GM19023 (cell line): ENCODE results near the gene NFIX.
"Not testable (repeated sequence)": the region's sequence is repeated elsewhere in the genome, so short reads cannot be mapped to it uniquely, and the experiment has no call there.

Experiments used
- ATAC-seq: cut with Tn5 transposase; IDR thresholded peaks from one replicate; pipeline ENCODE4 v1.9.1; 2021; ENCODE audit warnings: mild to moderate bottlenecking, moderate library complexity; ENCODE audit not compliant: unreplicated experiment

NFIX gene

DNA sequence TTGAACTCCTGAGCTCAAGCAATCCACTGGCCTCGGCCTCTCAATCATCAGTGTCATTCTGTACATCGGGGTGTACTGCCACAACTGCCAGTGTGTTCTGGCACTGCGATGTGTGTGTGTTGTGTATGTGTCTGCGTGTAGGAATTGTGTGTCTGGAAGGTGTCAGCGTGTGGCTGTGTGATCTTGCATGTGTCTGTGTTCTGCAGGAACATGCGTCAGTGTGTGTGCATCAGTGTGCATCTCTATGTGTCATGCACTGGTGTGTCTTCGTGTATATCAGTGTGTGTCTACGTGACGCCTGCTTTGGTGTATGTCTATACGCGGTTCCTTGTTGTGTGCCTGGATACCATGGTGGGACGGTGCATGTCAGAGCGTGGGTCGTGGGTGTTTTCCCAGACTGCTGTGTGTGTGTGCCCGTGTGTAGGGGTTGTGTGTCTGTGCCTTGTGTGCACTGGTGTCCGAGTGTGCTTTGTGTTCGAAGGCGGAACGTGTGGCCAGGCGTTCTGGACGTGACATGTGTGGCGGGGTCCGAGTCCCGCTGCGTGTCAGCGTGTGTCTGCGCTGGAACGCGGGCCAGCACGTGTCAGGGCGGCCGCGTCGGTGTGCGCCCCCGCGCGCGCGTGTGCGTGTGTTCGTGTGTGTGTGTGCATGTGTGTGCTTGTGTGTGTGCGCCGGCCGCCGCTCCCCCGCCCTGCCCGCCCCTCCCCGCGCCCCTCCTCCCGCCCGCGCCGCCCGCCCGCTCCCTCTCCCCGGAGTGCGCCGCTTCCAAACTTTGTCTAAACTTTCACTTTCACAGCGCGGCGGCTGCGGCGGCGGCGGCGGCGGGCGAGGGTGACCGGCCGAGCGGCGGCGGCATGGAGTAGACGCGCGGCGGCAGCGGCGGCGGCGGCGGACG lies at the start of gene NFIX:
NFIX (plus strand) TSS at position 775 of the 895 bp plus-strand sequence. CDS start 363 bp downstream, outside the sequence.
- ATAC-seq: no peak

DNA sequence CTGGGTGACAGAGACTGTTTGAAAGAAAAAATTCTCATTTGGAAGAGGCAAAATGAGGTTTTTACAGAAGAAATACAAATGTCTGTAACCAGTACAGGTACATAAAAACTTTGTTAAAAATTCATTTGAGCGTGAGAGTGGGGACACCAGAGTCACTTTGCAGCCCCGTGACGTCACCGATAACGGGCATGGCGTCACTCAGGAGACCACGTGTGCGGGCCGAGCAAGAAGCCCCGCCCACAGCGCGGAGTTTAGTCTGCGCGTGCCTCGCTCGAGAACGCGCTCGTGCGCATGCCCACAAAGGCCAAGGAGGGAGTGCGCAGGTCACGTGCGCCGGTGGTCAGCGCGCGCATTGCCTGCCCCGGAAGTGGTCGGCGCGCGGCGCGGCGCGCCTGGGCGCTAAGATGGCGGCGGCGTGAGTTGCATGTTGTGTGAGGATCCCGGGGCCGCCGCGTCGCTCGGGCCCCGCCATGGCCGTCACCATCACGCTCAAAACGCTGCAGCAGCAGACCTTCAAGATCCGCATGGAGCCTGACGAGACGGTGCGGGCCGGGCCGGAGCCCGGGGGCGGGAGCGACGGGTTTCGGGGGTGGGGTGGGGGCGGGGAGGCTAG lies 49.7 kb upstream of the NFIX start, which contains the start of gene RAD23A:
RAD23A (plus strand) TSS at position 384 of the 613 bp plus-strand sequence; CDS start at position 471, 87 bp downstream.
- peak; percentile 76 for ATAC-seq

DNA sequence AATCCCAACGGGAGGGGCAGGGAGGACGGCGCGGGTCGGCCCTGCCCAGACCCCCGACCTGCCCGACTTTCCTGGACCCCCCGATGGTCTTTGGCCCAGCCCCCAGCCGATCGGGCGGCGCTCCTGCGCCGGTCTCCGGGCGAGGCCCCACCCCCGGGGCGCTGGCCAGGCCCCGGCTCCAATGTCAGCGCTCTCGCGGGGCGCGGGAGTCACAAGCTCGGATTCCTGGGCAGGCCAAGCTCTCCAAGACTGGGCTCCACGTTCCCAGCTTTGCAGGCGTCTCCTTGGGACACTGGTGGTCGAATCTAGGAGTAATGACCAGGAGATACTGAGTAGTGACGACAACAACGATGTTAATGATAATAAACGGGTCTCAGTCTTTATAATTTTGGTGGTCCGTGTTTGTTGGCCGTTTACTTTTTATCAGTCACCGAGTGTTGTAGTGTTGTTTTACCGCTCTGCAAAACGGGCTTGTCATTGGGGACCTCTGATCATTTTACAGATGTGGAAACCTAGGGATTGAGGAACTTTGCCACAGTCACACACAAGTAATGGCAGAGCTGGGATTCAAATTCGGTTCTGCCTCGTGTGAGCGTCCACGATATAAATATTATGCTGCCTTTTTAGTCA lies 49.1 kb upstream of the NFIX start:
- peak; percentile 34 for ATAC-seq

DNA sequence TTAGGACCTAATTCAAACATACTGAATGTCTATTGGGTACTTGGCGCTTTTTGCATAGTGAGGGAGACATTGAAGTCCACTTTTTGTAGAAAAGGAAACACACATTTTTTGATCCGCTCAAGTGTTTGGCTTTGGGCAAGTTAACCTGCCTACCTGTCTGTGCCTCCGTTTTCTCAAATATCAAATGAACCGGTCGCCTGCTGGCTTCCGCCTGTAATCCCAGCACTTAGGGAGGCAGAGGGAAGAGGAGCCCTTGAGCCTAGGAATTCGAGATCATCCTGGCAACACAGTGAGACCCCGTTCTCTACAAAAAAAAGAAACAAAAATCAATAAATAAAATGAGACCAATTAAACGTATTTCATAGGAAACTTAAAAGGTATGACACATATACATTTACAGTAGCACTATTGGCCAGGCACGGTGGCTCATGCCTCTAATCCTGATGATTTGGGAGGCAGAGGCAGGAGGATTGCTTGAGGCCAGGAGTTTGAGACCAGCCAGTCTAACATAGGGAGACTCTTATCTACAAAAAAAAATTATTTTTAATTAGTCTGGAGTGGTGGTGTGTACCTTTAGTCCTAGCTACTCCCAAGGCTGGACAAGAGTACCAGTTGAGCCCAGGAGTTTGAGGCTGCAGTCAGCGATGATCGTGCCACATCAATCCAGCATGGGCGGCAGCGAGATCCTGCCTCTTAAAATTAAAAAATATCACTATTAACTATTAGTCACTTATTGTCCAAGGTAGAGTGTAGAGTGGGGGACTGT lies 48.4 kb upstream of the NFIX start:
- no peak for ATAC-seq

DNA sequence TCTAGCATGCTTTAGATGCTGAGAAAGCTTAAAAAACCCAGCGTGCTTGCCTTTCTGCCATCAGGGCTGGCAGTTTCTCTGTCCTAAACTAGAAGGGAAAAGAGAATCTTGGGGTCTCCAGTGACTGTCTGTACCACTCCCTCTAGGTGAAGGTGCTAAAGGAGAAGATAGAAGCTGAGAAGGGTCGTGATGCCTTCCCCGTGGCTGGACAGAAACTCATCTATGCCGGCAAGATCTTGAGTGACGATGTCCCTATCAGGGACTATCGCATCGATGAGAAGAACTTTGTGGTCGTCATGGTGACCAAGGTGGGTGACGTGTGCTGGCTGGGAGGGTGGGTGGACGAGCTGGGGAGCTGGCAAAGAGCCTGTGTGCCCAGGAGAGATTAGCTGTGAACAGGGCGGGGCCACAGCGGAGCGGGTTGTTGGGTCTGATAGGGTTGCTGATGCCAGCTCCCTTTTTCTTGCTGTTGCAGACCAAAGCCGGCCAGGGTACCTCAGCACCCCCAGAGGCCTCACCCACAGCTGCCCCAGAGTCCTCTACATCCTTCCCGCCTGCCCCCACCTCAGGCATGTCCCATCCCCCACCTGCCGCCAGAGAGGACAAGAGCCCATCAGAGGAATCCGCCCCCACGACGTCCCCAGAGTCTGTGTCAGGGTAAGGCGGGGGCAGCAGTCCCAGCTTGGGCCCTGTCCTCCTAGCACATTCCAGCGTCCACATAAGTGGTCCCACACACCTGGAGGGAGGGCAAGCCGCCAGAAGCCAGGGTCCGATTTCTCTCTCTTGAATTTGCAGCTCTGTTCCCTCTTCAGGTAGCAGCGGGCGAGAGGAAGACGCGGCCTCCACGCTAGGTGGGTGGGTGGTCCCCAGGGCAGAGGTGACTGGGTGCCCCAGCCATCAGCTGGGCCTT lies 47.3 kb upstream of the NFIX start:
- no peak for ATAC-seq

DNA sequence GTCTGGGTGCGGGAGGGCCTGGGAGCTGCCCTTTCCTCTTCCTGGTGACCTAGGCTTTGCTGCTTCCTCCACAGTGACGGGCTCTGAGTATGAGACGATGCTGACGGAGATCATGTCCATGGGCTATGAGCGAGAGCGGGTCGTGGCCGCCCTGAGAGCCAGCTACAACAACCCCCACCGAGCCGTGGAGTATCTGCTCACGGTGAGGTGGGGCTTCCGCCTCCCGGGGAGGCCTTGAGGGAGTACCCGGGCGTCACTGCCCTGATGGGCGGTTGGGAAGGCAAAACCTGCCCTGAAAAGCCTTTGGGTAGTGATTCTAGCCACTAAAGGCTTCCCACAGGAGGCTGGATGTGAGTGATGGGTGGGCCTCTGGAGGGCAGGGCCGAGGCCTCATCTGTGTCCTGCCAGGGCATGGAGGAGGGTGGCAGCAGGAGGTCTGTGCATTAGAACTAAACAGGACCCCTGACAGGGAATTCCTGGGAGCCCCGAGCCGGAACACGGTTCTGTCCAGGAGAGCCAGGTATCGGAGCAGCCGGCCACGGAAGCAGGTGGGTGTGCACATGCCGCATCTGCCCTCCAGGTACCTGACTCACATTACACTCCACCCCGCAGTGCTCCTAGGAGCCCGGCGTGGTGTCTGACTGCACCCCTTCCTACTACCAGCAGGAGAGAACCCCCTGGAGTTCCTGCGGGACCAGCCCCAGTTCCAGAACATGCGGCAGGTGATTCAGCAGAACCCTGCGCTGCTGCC lies 46.5 kb upstream of the NFIX start:
- no peak for ATAC-seq

DNA sequence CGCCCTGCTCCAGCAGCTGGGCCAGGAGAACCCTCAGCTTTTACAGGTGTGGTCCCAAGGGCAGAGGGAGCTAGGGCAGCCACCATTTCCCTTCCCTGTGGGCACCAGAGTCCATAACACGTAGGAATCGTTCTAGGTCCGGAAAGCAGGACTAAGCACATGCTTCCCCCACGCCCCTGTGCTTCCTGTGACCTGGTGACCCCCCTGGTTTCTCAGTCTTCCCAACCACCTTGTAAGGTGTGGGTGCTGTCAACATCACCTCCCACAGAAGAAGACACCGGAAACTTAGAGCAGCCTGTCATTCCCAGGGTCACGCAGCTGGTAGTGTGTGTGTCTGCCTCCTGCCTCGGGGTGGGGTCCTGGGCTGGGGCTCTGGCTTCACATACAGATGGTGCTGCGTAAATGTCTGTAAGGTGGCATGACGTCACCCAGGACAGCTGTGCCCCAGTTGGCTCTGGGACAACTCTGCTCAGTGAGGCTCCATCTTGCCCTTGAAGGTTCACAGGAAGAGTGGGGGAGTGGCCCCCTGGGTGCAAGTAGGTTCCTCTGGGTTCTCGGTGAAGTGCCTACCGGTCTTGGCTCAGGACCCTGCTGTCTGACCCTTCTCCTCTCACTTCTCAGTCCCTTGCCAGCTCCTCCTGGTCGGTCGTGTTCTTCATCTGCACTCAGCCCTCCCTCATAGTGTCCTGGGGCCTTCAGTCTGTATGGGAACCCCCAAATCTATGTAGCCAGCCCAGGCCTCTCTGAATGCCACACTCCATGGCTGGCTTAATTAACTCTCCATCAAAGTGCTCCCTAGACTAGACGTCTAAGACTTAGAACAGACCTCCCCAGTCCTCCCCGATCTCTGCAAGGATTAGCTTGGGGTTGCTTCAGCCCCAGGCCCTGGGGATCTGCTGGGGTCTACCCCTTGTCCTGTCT lies 45.7 kb upstream of the NFIX start:
- ATAC-seq: no peak

DNA sequence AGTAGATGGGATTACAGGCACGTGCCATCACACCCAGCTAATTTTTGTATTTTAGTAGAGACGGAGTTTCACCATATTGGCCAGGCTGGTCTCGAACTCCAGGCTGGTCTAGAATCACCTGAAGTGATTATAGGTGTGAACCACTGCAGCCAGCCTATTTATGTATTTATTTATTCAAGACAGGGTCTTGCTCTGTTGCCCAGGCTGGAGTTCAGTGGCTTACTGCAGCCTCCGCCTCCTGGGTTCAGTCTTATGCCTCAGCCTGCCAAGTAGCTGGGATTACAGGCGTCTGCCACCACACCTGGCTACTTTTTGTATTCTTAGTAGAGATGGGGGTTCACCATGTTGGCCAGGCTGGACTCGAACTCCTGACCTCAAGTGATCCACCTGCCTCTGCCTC lies 43.2 kb upstream of the NFIX start:
- not testable (repeated sequence) for ATAC-seq

DNA sequence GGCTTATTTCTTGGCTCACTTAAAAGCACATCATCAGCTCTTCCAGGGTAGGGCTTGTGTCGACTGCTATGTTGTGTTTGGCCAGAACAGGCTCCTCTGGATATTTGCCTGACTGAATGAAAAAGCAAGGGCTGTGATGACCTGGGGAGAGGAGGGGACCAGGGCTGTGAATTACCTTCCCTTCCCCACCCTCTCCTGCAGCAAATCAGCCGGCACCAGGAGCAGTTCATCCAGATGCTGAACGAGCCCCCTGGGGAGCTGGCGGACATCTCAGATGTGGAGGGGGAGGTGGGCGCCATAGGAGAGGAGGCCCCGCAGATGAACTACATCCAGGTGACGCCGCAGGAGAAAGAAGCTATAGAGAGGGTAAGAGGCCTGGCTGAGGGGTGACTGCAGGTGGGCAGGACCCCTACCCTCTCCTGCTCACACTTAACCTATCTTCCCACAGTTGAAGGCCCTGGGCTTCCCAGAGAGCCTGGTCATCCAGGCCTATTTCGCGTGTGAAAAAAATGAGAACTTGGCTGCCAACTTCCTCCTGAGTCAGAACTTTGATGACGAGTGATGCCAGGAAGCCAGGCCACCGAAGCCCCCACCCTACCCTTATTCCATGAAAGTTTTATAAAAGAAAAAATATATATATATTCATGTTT lies 42.7 kb upstream of the NFIX start:
- ATAC-seq: no peak

DNA sequence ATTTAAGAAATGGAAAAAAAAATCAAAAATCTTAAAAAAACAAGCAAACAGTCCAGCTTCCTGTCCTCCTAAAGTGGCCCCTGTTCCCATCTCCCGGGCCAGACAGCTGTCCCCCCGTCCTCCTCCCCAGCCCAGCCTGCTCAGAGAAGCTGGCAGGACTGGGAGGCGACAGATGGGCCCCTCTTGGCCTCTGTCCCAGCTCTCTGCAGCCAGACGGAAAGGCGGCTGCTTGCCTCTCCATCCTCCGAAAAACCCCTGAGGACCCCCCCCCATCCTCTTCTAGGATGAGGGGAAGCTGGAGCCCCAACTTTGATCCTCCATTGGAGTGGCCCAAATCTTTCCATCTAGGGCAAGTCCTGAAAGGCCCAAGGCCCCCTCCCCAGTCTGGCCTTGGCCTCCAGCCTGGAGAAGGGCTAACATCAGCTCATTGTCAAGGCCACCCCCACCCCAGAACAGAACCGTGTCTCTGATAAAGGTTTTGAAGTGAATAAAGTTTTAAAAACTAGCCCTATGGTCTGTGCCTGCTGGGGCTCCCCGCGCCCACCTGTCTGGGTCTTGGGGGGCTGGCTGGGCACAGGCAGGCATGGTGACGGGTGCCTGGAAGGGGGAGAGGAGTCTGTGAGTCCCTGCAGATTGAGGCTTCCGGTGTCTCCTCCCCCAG lies 42.0 kb upstream of the NFIX start:
- ATAC-seq: no peak

DNA sequence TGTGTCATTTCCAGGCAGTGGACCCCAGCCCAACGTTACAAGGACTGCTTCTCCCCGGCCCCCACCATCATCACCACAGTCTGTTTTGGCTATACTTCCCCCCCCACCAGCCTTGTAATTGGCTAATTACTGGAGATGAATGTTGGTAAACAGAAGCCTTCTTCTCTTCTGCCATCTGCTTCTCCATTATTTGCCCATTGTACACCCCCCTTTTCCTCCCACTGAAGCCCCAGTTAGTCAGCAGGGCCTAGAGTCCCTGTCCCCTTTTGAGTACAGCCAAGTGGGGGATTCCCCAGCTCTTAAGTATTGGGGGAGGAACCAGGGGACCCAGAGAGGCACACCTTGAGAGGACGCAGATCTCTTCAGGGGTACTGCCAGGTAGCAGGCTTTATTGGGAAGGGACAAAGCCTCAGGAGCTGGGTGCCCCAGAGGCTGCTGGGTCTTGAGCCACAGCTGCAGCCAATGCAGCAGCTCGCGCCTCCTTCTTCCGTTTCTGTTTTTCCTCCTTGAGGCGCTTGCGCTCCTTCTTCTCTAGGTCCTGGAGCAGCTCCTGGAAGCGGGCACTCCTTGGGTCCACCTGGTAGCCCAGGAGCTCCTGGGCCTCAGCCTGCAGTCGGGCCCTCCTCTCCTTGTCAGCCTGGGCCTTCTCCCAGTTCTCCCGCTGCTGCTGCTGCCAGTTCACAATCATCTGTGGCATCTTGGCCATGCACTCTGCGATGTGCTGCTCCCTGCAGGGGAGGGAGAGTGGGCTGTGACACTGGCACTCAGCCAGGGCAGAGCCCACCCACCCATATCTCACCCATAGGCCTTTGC lies 41.3 kb upstream of the NFIX start:
- no peak for ATAC-seq

DNA sequence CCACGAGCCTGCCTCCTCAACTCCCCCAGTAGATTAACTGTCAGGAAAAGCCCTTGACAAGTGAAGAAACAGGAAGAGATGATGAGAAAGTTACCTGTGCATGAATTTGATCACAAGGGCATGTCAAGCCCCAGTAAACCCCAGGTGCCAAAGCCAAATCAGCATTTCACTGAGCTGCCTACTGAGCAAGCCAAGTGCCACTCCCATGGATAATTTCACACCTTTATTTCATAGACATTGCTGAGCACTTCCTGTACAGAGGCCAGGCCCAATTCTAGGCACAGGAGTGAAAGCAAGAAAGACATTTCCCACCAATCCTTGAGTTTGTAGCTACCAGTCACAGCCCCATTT lies 40.7 kb upstream of the NFIX start:
- no peak for ATAC-seq

DNA sequence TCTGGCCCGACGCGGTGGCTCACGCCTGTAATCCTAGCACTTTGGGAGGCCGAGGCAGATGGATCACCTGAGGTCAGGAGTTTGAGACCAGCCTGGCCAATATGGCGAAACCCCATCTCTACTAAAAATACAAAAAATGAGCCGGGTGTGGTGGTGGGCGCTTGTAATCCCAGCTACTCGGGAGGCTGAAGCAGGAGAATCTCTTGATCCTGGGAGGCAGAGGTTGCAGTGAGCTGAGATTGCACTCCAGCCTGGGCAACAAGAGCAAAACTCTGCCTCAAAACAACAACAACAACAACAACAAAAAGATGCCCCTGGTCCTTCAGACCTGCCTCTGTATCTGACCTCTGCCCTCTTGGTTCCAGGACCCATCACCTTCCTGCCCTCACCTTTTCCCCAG lies 39.7 kb upstream of the NFIX start:
- not testable (repeated sequence) for ATAC-seq

DNA sequence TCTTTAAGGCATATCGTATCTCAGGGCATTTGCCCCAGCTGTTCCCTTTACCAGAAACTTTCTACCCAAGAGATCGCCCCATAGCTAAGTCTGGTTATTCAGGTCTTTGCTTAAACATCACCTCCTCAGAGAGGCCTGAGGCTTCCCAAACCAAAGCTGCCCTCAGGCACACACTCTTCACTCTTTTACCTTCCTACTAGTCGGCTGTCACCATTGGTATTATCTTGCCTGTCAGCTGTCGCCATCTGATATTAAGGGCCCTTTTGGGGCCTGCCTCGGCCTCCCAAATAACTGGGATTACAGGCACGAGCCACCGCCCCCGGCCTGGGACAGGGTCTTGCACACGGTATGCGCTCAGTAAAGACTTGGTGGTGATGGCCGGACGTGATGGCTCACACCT lies 39.3 kb upstream of the NFIX start:
- ATAC-seq: no peak

DNA sequence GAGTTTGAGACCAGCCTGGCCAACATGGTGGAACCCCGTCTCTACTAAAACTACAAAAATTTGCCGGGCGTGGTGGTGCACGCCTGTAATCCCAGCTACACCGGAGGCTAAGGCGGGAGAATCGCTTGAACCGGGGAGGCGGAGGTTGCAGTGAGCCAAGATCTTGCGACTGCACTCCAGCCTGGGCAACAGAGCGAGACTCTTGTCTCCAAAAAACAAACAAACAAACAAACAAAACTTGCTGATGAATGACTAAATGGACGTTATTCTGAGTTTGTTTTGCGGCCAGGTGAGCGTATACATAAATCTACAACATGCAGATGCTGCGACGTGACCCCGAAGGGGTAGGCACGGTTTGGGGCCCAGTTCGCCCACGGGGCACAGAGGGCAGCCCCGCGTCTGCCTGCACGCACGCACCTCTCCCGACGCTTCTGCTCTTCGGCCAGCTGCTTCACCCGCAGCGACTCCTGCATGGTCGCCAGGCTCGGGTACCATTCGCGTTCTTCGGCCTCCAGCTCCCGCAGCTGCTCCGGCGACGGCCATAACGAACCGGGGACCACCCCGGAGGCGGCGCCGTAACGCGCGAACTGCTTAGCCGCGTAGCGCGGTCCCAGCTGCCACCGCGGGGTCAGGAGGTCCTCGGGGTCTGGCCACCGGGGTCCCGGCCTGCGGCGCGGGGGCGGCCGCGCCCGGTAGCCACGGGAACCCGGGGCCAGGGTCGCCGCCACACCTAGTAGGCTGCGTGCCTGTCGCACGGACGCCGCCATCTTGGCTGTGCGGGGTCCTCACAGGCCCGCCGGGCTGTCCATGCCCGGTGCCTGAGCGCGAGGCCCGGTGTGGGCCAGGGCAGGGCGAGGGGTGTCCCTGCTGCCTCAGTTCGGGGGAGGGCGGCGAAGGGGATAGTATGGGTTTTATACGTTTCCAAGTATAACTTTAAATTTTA lies 38.6 kb upstream of the NFIX start, which contains the start of gene GADD45GIP1:
GADD45GIP1 (minus strand) TSS at position 778 of the 943 bp plus-strand sequence; CDS start at position 767, 11 bp downstream.
- ATAC-seq: peak; percentile 82
